ENCODE measurements around the gene STARD8. TPM values are rescaled to one million over a fixed set of nuclear protein-coding genes. Genes with fewer than 3 reads are reported as not detected.

The STARD8 gene
- total RNA-seq, 2 experiments from 2014 or later = 0.07 to 0.11 TPM

- Mint-ChIP-seq H3K36me3 (ENCODE audit: low read depth) (no peaks in the 10 kb centered on the region), H3K9me3 (ENCODE audit: low read depth) (no peaks in the 10 kb centered on the region), H3K4me1 (no peaks in the 10 kb centered on the region), H3K27me3 (no peaks in the 10 kb centered on the region), H3K4me3 (no peak overlapping the region), H3K27ac (no peak overlapping the region)
- intact Hi-C loops (cut with DNase I, micrococcal nuclease) = no loop called here
- ATAC-seq (no peak), DNase-seq (no peak)
- ChIA-PET POLR2A (no interaction called here), CTCF (no interaction called here)
These were observed 115.3 kb downstream of the STARD8 start for GRCh38 chrX:68762766-68763165.

DNA sequence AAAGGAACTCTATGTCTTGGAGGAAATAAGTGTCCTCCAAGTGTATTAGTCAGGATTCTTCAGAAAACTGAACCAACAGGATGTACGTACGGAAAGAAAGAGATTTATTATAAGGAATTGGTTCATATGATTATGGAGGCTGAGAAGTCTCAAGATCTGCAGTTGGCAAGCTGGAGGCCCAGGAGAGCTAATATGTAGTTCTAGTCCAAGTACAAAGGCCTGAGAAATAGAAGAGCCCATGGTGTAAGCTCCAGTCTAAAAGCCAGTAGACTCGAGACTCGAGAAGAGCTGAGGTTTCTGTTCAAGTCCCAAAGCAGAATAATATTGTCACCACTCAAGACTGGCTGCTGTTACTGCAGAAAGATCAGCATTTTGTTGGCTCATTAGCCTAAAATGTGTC lies 116.0 kb downstream of the STARD8 start:
- H3K4me3 Mint-ChIP-seq = no peak overlapping the region
- no peaks in the 10 kb centered on the region for H3K9me3 Mint-ChIP-seq (ENCODE audit: low read depth)
- no peak for DNase-seq
- ChIA-PET POLR2A (no interaction called here), CTCF (no interaction called here)
- no peak for ATAC-seq
- no peak overlapping the region for H3K27ac Mint-ChIP-seq
- intact Hi-C loops (cut with DNase I, micrococcal nuclease) = no loop called here
- H3K36me3 Mint-ChIP-seq (ENCODE audit: low read depth) = no peaks in the 10 kb centered on the region
- no peaks in the 10 kb centered on the region for H3K27me3 Mint-ChIP-seq
- H3K4me1 Mint-ChIP-seq = no peaks in the 10 kb centered on the region

Other genes starting within 250 kb of the STARD8 start
- gene OPHN1, start 214.2 kb upstream of the STARD8 start, total RNA-seq = under 1 TPM; 0.04 to 0.07 TPM
- gene YIPF6, start 148.6 kb upstream of the STARD8 start, total RNA-seq = 10 to 100 TPM in 1 of 2 experiments, 1 to 10 TPM in 1; 8.2 to 18.1 TPM
- gene EFNB1, start 181.4 kb downstream of the STARD8 start, total RNA-seq = 1 to 10 TPM; 3.8 to 3.9 TPM